T-helper 17 cell (primary cell): Measurements from ENCODE around the gene ME3. TPM values are rescaled to one million over a fixed set of nuclear protein-coding genes. Genes with fewer than 3 reads are reported as not detected.
"Not testable (repeated sequence)": the region's sequence is repeated elsewhere in the genome, so short reads cannot be mapped to it uniquely, and the experiment has no call there.

Source experiments
- ATAC-seq: fragments of 150-1000 bp; cut with Tn5 transposase; 2 replicates; pipeline ENCODE4 v1.10.0; 2021; ENCODE audit warnings: mild to moderate bottlenecking, moderate library complexity
- DNase-seq, 3 donors: peaks; one replicate each; pipeline versions ENCODE4 v3.0.0 to v3.0.0-alpha.2; 2020 to 2021
- H3K9me3 ChIP-seq: one replicate; pipeline ENCODE4 v1.7.0; 2013; ENCODE audit warnings: low read length, mild to moderate bottlenecking; ENCODE audit not compliant: control insufficient read depth, poor library complexity, severe bottlenecking
- H3K27ac Mint-ChIP-seq: one replicate; pipeline ENCODE4 v1.8.0; 2022; ENCODE audit warnings: mild to moderate bottlenecking, moderate library complexity, mixed read lengths
- H3K27me3 Mint-ChIP-seq: one replicate; pipeline ENCODE4 v1.8.0; 2022; ENCODE audit warnings: mixed read lengths
- H3K36me3 Mint-ChIP-seq: one replicate; pipeline ENCODE4 v1.8.0; 2022; ENCODE audit warnings: low read depth, mixed read lengths
- H3K4me1 Mint-ChIP-seq: one replicate; pipeline ENCODE4 v1.8.0; 2022; ENCODE audit warnings: mild to moderate bottlenecking, mixed read lengths
- H3K4me3 Mint-ChIP-seq: one replicate; pipeline ENCODE4 v1.8.0; 2022; ENCODE audit warnings: mild to moderate bottlenecking, moderate library complexity, mixed read lengths
- total RNA-seq, 4 donors: library from RNA in 2 of 4; stranded (reverse) in 2 of 4; gene quantifications; one replicate each; pipeline ENCODE4 v1.2.3 and lab custom pipeline; 2022 to 2026

The ME3 gene
- total RNA-seq, 2 donors from 2014 or later, result 2.7 to 3.3 TPM

GRCh38 chr11:86668929-86669328 lies 3.5 kb downstream of the ME3 start:
- H3K9me3 ChIP-seq, result no peaks in the 10 kb centered on the region
- Mint-ChIP-seq H3K4me1 (peaks cover 10% of the 10 kb centered on the region), H3K27ac (no peak overlapping the region), H3K36me3 (peaks cover 6% of the 10 kb centered on the region), H3K27me3 (peaks cover 37% of the 10 kb centered on the region), H3K4me3 (no peak overlapping the region)
- DNase-seq (no peak), ATAC-seq (no peak)

- Mint-ChIP-seq H3K4me1 (peaks cover 4% of the 10 kb centered on the region), H3K27ac (no peak overlapping the region), H3K27me3 (peaks cover 34% of the 10 kb centered on the region), H3K4me3 (no peak overlapping the region), H3K36me3 (peaks cover 6% of the 10 kb centered on the region)
- ATAC-seq, result no peak
- DNase-seq, result no peak
- H3K9me3 ChIP-seq, result no peaks in the 10 kb centered on the region
Measured at GRCh38 chr11:86666193-86666592, 6.2 kb downstream of the ME3 start.

- H3K9me3 ChIP-seq, result no peaks in the 10 kb centered on the region
- no peak for DNase-seq
- ATAC-seq, result no peak
- peaks cover 29% of the 10 kb centered on the region for H3K27me3 Mint-ChIP-seq
- no peak overlapping the region for H3K27ac Mint-ChIP-seq
- no peak overlapping the region for H3K4me3 Mint-ChIP-seq
- peaks cover 6% of the 10 kb centered on the region for H3K36me3 Mint-ChIP-seq
- peaks cover 2% of the 10 kb centered on the region for H3K4me1 Mint-ChIP-seq
Measured at GRCh38 chr11:86664930-86665329, 7.5 kb downstream of the ME3 start.

GRCh38 chr11:86663761-86664160 lies 8.7 kb downstream of the ME3 start:
- Mint-ChIP-seq H3K4me1 (no peaks in the 10 kb centered on the region), H3K27ac (no peak overlapping the region), H3K4me3 (no peak overlapping the region), H3K27me3 (peaks cover 18% of the 10 kb centered on the region), H3K36me3 (peaks cover 6% of the 10 kb centered on the region)
- ATAC-seq (no peak), DNase-seq (no peak)
- no peaks in the 10 kb centered on the region for H3K9me3 ChIP-seq

GRCh38 chr11:86663291-86663690 lies 9.1 kb downstream of the ME3 start:
- Mint-ChIP-seq H3K27me3 (peaks cover 14% of the 10 kb centered on the region), H3K36me3 (peaks cover 6% of the 10 kb centered on the region), H3K4me3 (no peak overlapping the region), H3K27ac (no peak overlapping the region), H3K4me1 (no peaks in the 10 kb centered on the region)
- ATAC-seq (no peak), DNase-seq (no peak)
- no peaks in the 10 kb centered on the region for H3K9me3 ChIP-seq

- Mint-ChIP-seq H3K27me3 (peaks cover 2% of the 10 kb centered on the region), H3K4me1 (no peaks in the 10 kb centered on the region), H3K27ac (no peak overlapping the region), H3K4me3 (no peak overlapping the region), H3K36me3 (peaks cover 4% of the 10 kb centered on the region)
- ATAC-seq (no peak), DNase-seq (no peak)
- H3K9me3 ChIP-seq, result no peaks in the 10 kb centered on the region
Measured at GRCh38 chr11:86660736-86661135, 11.7 kb downstream of the ME3 start.

GRCh38 chr11:86660088-86660487 lies 12.3 kb downstream of the ME3 start:
- no peaks in the 10 kb centered on the region for H3K9me3 ChIP-seq
- no peak overlapping the region for H3K4me3 Mint-ChIP-seq
- H3K27me3 Mint-ChIP-seq, result no peaks in the 10 kb centered on the region
- no peak for DNase-seq
- no peak for ATAC-seq
- H3K27ac Mint-ChIP-seq, result no peak overlapping the region
- H3K4me1 Mint-ChIP-seq, result no peaks in the 10 kb centered on the region
- H3K36me3 Mint-ChIP-seq, result peaks cover 1% of the 10 kb centered on the region

- Mint-ChIP-seq H3K27me3 (no peaks in the 10 kb centered on the region), H3K36me3 (no peaks in the 10 kb centered on the region), H3K27ac (no peak overlapping the region), H3K4me1 (no peaks in the 10 kb centered on the region), H3K4me3 (no peak overlapping the region)
- ATAC-seq (no peak), DNase-seq (no peak)
- H3K9me3 ChIP-seq, result no peaks in the 10 kb centered on the region
Measured at GRCh38 chr11:86658534-86658933, 13.9 kb downstream of the ME3 start.

GRCh38 chr11:86645212-86645611 lies 27.2 kb downstream of the ME3 start:
- not testable (repeated sequence) for H3K9me3 ChIP-seq, H3K36me3 Mint-ChIP-seq, H3K27ac Mint-ChIP-seq, H3K4me3 Mint-ChIP-seq, H3K27me3 Mint-ChIP-seq, H3K4me1 Mint-ChIP-seq, DNase-seq, ATAC-seq

GRCh38 chr11:86644291-86644690 lies 28.1 kb downstream of the ME3 start:
- H3K4me1 Mint-ChIP-seq, result no peaks in the 10 kb centered on the region
- no peaks in the 10 kb centered on the region for H3K9me3 ChIP-seq
- H3K27me3 Mint-ChIP-seq, result peaks cover 6% of the 10 kb centered on the region
- H3K27ac Mint-ChIP-seq, result no peak overlapping the region
- no peak for DNase-seq
- no peak overlapping the region for H3K4me3 Mint-ChIP-seq
- ATAC-seq, result no peak
- H3K36me3 Mint-ChIP-seq, result peaks cover 5% of the 10 kb centered on the region

- peaks cover 6% of the 10 kb centered on the region for H3K27me3 Mint-ChIP-seq
- H3K4me3 Mint-ChIP-seq, result no peak overlapping the region
- DNase-seq (no peak), ATAC-seq (no peak)
- H3K4me1 Mint-ChIP-seq, result no peaks in the 10 kb centered on the region
- no peaks in the 10 kb centered on the region for H3K9me3 ChIP-seq
- H3K36me3 Mint-ChIP-seq, result peaks cover 5% of the 10 kb centered on the region
- H3K27ac Mint-ChIP-seq, result no peak overlapping the region
Measured at GRCh38 chr11:86641537-86642261, 30.7 kb downstream of the ME3 start.

GRCh38 chr11:86639137-86639536 lies 33.3 kb downstream of the ME3 start:
- Mint-ChIP-seq H3K4me3 (no peak overlapping the region), H3K27me3 (no peaks in the 10 kb centered on the region), H3K36me3 (no peaks in the 10 kb centered on the region), H3K4me1 (no peaks in the 10 kb centered on the region), H3K27ac (no peak overlapping the region)
- no peaks in the 10 kb centered on the region for H3K9me3 ChIP-seq
- ATAC-seq (no peak), DNase-seq (no peak)

- H3K27me3 Mint-ChIP-seq, result no peaks in the 10 kb centered on the region
- no peaks in the 10 kb centered on the region for H3K36me3 Mint-ChIP-seq
- no peak overlapping the region for H3K4me3 Mint-ChIP-seq
- no peaks in the 10 kb centered on the region for H3K4me1 Mint-ChIP-seq
- no peak overlapping the region for H3K27ac Mint-ChIP-seq
- no peak for ATAC-seq
- H3K9me3 ChIP-seq, result no peaks in the 10 kb centered on the region
- no peak for DNase-seq
Measured at GRCh38 chr11:86638673-86639072, 33.7 kb downstream of the ME3 start.

- DNase-seq (no peak), ATAC-seq (no peak)
- H3K9me3 ChIP-seq, result no peaks in the 10 kb centered on the region
- no peaks in the 10 kb centered on the region for H3K4me1 Mint-ChIP-seq
- no peak overlapping the region for H3K27ac Mint-ChIP-seq
- no peak overlapping the region for H3K4me3 Mint-ChIP-seq
- no peaks in the 10 kb centered on the region for H3K27me3 Mint-ChIP-seq
- no peaks in the 10 kb centered on the region for H3K36me3 Mint-ChIP-seq
Measured at GRCh38 chr11:86637988-86638387, 34.4 kb downstream of the ME3 start.
